MCF 10A (cell line): Measurements from ENCODE around the gene PHF11. TPM values are rescaled to one million over a fixed set of nuclear protein-coding genes. Genes with fewer than 3 reads are reported as not detected.
A peak's percentile ranks its signal among the peaks of the same experiment; 100 is the strongest.

Experiments
- BruUV-seq: library from RNA; stranded (reverse); fragments of 400-500 nt; replicated peaks from 2 replicates; lab custom pipeline; 2021; lab: Mats Ljungman, UMichigan
- CTCF ChIA-PET: fragments of 300-600 bp; sonication (Branson Sonifier 250); formaldehyde crosslinking; extraction: SDS; loops from one replicate; lab custom pipeline; 2021; ENCODE audit warnings: antibody characterized with exemption, inconsistent platforms; lab: Yijun Ruan, JAX
- POLR2A ChIA-PET: fragments of 300-600, 350-650 bp; sonication (Branson Sonifier 250); formaldehyde crosslinking; extraction: SDS; loops from one replicate; lab custom pipeline; 2020; ENCODE audit warnings: antibody characterized with exemption, inconsistent platforms; lab: Yijun Ruan, JAX
- DNase-seq: peaks from one replicate; pipeline ENCODE4 v3.0.0-alpha.2; 2018; ENCODE audit not compliant: unreplicated experiment
- H3K27ac Mint-ChIP-seq: one replicate; pipeline ENCODE4 v1.8.0; 2022; ENCODE audit warnings: mild to moderate bottlenecking, low read depth, mixed read lengths; ENCODE audit not compliant: unreplicated experiment
- H3K27me3 Mint-ChIP-seq: one replicate; pipeline ENCODE4 v1.8.0; 2022; ENCODE audit warnings: mixed read lengths; ENCODE audit not compliant: insufficient read depth, unreplicated experiment
- H3K36me3 Mint-ChIP-seq: one replicate; pipeline ENCODE4 v1.8.0; 2022; ENCODE audit warnings: mild to moderate bottlenecking, moderate library complexity, mixed read lengths; ENCODE audit not compliant: insufficient read depth, unreplicated experiment
- H3K4me1 Mint-ChIP-seq: one replicate; pipeline ENCODE4 v1.8.0; 2022; ENCODE audit warnings: mixed read lengths; ENCODE audit not compliant: insufficient read depth, unreplicated experiment
- H3K4me3 Mint-ChIP-seq: one replicate; pipeline ENCODE4 v1.8.0; 2022; ENCODE audit warnings: mild to moderate bottlenecking, moderate library complexity, mixed read lengths; ENCODE audit not compliant: unreplicated experiment
- H3K9me3 Mint-ChIP-seq: one replicate; pipeline ENCODE4 v1.8.0; 2022; ENCODE audit warnings: mixed read lengths; ENCODE audit not compliant: unreplicated experiment
- intact Hi-C: fragments of 100-400 bp; cut with micrococcal nuclease; formaldehyde crosslinking; loops from 2 replicates; pipeline ENCODE4 v1.14.1; 2022
- total RNA-seq: library from RNA; stranded (reverse); gene quantifications from 2 replicates; pipeline ENCODE4 v1.2.3, GENCODE V29; 2022
- TF ChIP-seq, protein P1 (sequence below): fragments of 200-600 bp; IDR thresholded peaks from one replicate; pipeline ENCODE4 v1.8.0; 2022; ENCODE audit warnings: antibody characterized with exemption, mild to moderate bottlenecking; ENCODE audit not compliant: unreplicated experiment

The PHF11 gene
- total RNA-seq, 1 experiment from 2014 or later, result 17.9 TPM

DNA sequence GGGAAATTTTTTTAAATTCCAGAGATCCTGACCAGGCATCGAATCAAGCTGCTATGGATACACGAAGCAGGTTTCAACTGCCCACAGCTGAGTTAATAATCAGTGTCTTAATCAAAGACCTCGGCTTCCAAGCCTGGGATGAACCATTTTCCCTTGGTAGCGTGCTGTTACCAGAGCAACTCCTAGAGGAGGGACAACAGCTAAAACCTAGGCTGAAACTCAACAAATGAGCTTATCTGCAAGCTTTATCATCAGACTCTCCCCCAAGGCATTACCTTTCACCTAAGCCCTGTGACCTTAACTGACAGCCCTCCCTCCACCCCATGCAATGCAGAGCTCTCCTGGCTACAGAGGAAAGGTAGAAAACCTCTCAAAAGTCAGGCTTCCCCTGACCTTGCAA is 49.9 kb downstream of the PHF11 start:
- no peaks in the 10 kb centered on the region for H3K4me1 Mint-ChIP-seq
- no peak overlapping the region for H3K27ac Mint-ChIP-seq
- no TSS peak for BruUV-seq
- H3K36me3 Mint-ChIP-seq, result peaks cover 85% of the 10 kb centered on the region
- POLR2A ChIA-PET, result no interaction called here
- intact Hi-C loops, result loop anchor here (5.0 kb wide), 1 partner anchor 62 kb away; no protein-coding TSS in a partner anchor
- CTCF ChIA-PET, result interaction anchor here (0.8 kb wide), 1 partner anchor 62 kb away, joined by 4 read pairs; no protein-coding TSS in a partner anchor
- DNase-seq, result no peak
- H3K4me3 Mint-ChIP-seq, result no peak overlapping the region
- no peaks in the 10 kb centered on the region for H3K9me3 Mint-ChIP-seq
- H3K27me3 Mint-ChIP-seq, result no peaks in the 10 kb centered on the region
- TF ChIP-seq, protein P1, sequence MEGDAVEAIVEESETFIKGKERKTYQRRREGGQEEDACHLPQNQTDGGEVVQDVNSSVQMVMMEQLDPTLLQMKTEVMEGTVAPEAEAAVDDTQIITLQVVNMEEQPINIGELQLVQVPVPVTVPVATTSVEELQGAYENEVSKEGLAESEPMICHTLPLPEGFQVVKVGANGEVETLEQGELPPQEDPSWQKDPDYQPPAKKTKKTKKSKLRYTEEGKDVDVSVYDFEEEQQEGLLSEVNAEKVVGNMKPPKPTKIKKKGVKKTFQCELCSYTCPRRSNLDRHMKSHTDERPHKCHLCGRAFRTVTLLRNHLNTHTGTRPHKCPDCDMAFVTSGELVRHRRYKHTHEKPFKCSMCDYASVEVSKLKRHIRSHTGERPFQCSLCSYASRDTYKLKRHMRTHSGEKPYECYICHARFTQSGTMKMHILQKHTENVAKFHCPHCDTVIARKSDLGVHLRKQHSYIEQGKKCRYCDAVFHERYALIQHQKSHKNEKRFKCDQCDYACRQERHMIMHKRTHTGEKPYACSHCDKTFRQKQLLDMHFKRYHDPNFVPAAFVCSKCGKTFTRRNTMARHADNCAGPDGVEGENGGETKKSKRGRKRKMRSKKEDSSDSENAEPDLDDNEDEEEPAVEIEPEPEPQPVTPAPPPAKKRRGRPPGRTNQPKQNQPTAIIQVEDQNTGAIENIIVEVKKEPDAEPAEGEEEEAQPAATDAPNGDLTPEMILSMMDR, result no peak

DNA sequence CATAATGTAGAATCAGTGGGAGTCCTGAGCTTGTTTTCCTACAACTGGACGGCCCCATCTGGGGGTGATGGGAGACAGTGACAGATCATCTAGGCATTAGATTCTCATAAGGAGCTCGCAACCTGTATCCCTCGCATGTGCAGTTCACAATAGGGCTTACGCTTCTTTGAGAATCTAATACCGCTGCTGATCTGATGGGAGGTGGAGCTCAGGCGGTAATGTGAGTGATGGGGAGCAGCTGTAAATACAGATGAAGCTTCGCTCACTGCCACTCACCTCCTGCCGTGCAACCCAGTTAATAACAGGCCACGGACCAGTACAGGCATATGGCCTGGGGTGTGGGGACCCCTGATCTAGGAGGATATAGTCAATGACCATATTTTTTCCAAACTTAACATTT is 50.8 kb downstream of the PHF11 start:
- Mint-ChIP-seq H3K4me1 (no peaks in the 10 kb centered on the region), H3K27me3 (no peaks in the 10 kb centered on the region), H3K4me3 (no peak overlapping the region), H3K36me3 (peaks cover 85% of the 10 kb centered on the region), H3K27ac (no peak overlapping the region), H3K9me3 (no peaks in the 10 kb centered on the region)
- intact Hi-C loops, result loop anchor here (5.0 kb wide), 1 partner anchor 61 kb away; no protein-coding TSS in a partner anchor
- no TSS peak for BruUV-seq
- DNase-seq, result no peak
- ChIA-PET CTCF (interaction anchor here (0.9 kb wide), 1 partner anchor 14 kb away, joined by 4 read pairs; no protein-coding TSS in a partner anchor), POLR2A (no interaction called here)
- TF ChIP-seq, protein P1, result no peak

DNA sequence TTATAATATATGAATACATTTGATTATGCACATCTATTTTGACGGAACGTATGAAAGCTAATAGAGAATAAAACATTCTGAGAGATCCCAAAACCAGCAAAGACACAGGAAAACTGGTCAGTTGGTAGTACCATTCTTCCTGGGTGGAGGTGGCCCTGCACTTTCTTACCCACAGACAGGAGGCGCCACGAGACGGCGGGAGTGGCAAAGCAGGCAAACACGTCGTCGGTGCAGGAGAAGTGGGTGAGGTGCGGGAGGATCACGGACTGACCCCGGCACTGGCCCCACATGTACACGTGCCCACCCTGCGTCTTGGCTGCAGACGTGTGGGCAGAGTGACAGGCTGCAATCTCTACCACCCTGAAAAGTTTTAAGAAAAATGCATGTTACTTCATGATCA is 53.5 kb downstream of the PHF11 start:
- intact Hi-C loops, result loop anchor here (5.0 kb wide), 1 partner anchor 58 kb away; no protein-coding TSS in a partner anchor
- CTCF ChIA-PET, result interaction anchor here (0.7 kb wide), 1 partner anchor 10 kb away, joined by 5 read pairs; no protein-coding TSS in a partner anchor

DNA sequence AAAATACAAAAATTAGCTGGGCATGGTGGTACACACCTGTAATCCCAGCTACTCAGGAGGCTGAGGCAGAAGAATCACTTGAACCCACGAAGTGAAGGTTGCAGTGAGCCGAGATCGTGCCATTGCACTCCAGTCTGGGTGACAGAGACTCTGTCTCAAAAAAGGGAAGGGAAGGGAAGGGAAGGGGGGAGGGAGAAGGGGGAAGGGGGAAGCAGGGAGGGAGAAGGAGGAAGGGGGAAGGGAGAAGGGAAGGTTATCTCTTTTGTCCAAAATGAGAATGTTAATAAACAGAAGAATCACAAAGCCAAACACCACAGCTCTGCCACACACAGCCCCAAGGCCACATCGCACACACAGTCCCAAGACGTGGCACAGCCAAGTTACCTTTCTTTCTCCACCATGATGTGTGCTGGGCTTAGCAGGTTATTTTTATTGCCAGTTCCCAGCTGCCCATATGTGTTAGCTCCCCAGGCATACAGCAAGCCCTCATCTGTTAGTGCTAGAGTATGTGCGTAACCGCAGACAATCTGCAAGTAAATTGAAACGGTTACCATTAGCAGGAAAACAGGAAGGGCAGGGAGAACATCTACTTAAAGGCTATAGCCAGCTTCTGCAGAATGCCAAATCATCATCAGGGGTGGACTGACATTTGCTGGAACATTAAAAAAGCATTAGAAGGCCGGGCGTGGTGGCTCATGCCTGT is 55.3 kb downstream of the PHF11 start:
- no peak overlapping the region for H3K4me3 Mint-ChIP-seq
- H3K4me1 Mint-ChIP-seq, result no peaks in the 10 kb centered on the region
- CTCF ChIA-PET, result no interaction called here
- DNase-seq, result no peak
- no peaks in the 10 kb centered on the region for H3K9me3 Mint-ChIP-seq
- intact Hi-C loops, result no loop called here
- TF ChIP-seq, protein P1, result no peak
- no peak overlapping the region for H3K27ac Mint-ChIP-seq
- POLR2A ChIA-PET, result interaction anchor here (1.1 kb wide), 1 partner anchor 9 kb away, joined by 4 read pairs; no protein-coding TSS in a partner anchor
- H3K27me3 Mint-ChIP-seq, result no peaks in the 10 kb centered on the region
- peaks cover 65% of the 10 kb centered on the region for H3K36me3 Mint-ChIP-seq
- no TSS peak for BruUV-seq

More for the DNA sequence above, 53.5 kb downstream of the PHF11 start:
- peak; percentile 8 for DNase-seq
- no peak overlapping the region for H3K27ac Mint-ChIP-seq
- H3K4me3 Mint-ChIP-seq, result no peak overlapping the region
- no TSS peak for BruUV-seq
- H3K4me1 Mint-ChIP-seq, result no peaks in the 10 kb centered on the region
- H3K36me3 Mint-ChIP-seq, result peaks cover 67% of the 10 kb centered on the region
- no peaks in the 10 kb centered on the region for H3K27me3 Mint-ChIP-seq
- no peaks in the 10 kb centered on the region for H3K9me3 Mint-ChIP-seq
- TF ChIP-seq, protein P1, result no peak
- POLR2A ChIA-PET, result interaction anchor here (0.7 kb wide), 1 partner anchor 225 kb away, joined by 3 read pairs; no protein-coding TSS in a partner anchor
